Measurements from ENCODE around the gene ACOXL. TPM values are rescaled to one million over a fixed set of nuclear protein-coding genes. Genes with fewer than 3 reads are reported as not detected.

Gene ACOXL
- total and polyA plus RNA-seq, 9 of the 15 experiments (the other 6 are each of a cell fraction or from before 2014, with no cell fraction given) = 0.31 to 0.56 TPM; not detected in 7

- TF ChIP-seq ZNF12 (CRISPR knock-in tag; IDR thresholded peaks at IDR 0.05) (no peak), NR2C1 (IDR thresholded peaks at IDR 0.05) (peak; percentile 56), NR2C1 (tag; IDR thresholded peaks at IDR 0.05) (peak; percentile 55; the same call in 1 of the 2 replicates), TFE3 (CRISPR knock-in tag; IDR thresholded peaks at IDR 0.05) (no peak), NFRKB (IDR thresholded peaks at IDR 0.05; ENCODE audit: low read depth) (0 out of 2 replicates have a peak, but pooled peaks have one; percentile 70), ZNF146 (CRISPR knock-in tag; IDR thresholded peaks at IDR 0.05; ENCODE audit: unreplicated experiment) (no peak), TRIM24 (IDR thresholded peaks at IDR 0.05) (peak; percentile 66 to 76; a peak in 3 of 4 replicates), KDM4B (IDR thresholded peaks at IDR 0.05; ENCODE audit: borderline replicate concordance in 2 of 2, low read depth in 1 of 2) (no peak), ETS2 (tag; IDR thresholded peaks at IDR 0.05; ENCODE audit: borderline replicate concordance, poor library complexity, severe bottlenecking) (no peak), ZNF23 (CRISPR knock-in tag; IDR thresholded peaks at IDR 0.05) (no peak), CREB1 (IDR thresholded peaks at IDR 0.05) (no peak), CREB1 (CRISPR knock-in tag; IDR thresholded peaks at IDR 0.05) (no peak), ZNF224 (CRISPR knock-in tag; IDR thresholded peaks at IDR 0.05) (no peak), TCF3 (CRISPR knock-in tag; IDR thresholded peaks at IDR 0.05) (peak; percentile 79), TAL1 (IDR thresholded peaks at IDR 0.05) (peak; percentile 84), FOXP4 (CRISPR knock-in tag; IDR thresholded peaks at IDR 0.05; ENCODE audit: borderline replicate concordance) (no peak), ZNF79 (CRISPR knock-in tag; IDR thresholded peaks at IDR 0.05; ENCODE audit: low read depth) (no peak), ZC3H4 (CRISPR knock-in tag; IDR thresholded peaks at IDR 0.05; ENCODE audit: borderline replicate concordance) (no peak), TAF9B (IDR thresholded peaks at IDR 0.05; ENCODE audit: partially characterized antibody) (peak; percentile 38), CHAMP1 (IDR thresholded peaks at IDR 0.05) (peak; percentile 39; the same call in 1 of the 2 replicates), ZNF695 (CRISPR knock-in tag; IDR thresholded peaks at IDR 0.05) (no peak), YY1 (IDR thresholded peaks at IDR 0.05; ENCODE audit: borderline replicate concordance in 1 of 3, control insufficient read depth in 1 of 3, extremely low read depth in 1 of 3, insufficient read depth in 3 of 3, insufficient read length in 1 of 3, insufficient replicate concordance in 2 of 3, low read depth in 1 of 3, low read length in 2 of 3) (peak in 1 of 3 experiments; percentile 63), ZNF140 (CRISPR knock-in tag; IDR thresholded peaks at IDR 0.05) (no peak), NBN (IDR thresholded peaks at IDR 0.05; ENCODE audit: low read depth) (no peak)
Measured at GRCh38 chr2:110691612-110692258, 40.6 kb upstream of the ACOXL start (continued).

All from K562 (cell line).